Lung (tissue), 12 donors: ENCODE results near the gene AGRN. TPM values are rescaled to one million over a fixed set of nuclear protein-coding genes. Genes with fewer than 3 reads are reported as not detected.

ENCODE experiments used
- ATAC-seq: fragments of 200-7000 bp; cut with Tn5 transposase; one replicate; pipeline ENCODE4 v1.9.1; 2020; ENCODE audit warnings: moderate number of reproducible peaks; ENCODE audit not compliant: insufficient read depth, low FRiP score
- DNase-seq, 3 donors: peaks; one replicate each; pipeline ENCODE4 v3.0.0-alpha.2; 2013 to 2017
- H3K27ac ChIP-seq, 2 donors: one replicate each; pipeline ENCODE4 v1.5.1; 2013; ENCODE audit warnings: mild to moderate bottlenecking in 2 of 2, moderate library complexity in 2 of 2, control low read depth in 1 of 2, inconsistent platforms in 1 of 2, low read depth in 1 of 2, low read length in 1 of 2
- H3K27me3 ChIP-seq, 3 donors: one replicate each; pipeline ENCODE4 v1.5.1; 2013; ENCODE audit warnings: low read length in 2 of 3; ENCODE audit not compliant: control insufficient read depth in 3 of 3, insufficient read depth in 3 of 3
- H3K36me3 ChIP-seq, 4 donors: one replicate each; pipeline ENCODE4 v1.5.1; 2013; ENCODE audit warnings: low read length in 4 of 4, mild to moderate bottlenecking in 1 of 4, moderate library complexity in 1 of 4; ENCODE audit not compliant: control insufficient read depth in 4 of 4, insufficient read depth in 4 of 4
- H3K4me1 ChIP-seq, 5 donors: one replicate each; pipeline ENCODE4 v1.5.1; 2013; ENCODE audit warnings: low read length in 5 of 5, mild to moderate bottlenecking in 2 of 5, moderate library complexity in 1 of 5; ENCODE audit not compliant: control insufficient read depth in 5 of 5, insufficient read depth in 5 of 5
- H3K4me3 ChIP-seq: one replicate; pipeline ENCODE4 v1.5.1; 2013; ENCODE audit warnings: mild to moderate bottlenecking, control low read depth, moderate library complexity
- H3K9ac ChIP-seq, 2 donors: one replicate each; pipeline ENCODE4 v1.5.1; 2013; ENCODE audit warnings: low read length in 2 of 2, control low read depth in 1 of 2; ENCODE audit not compliant: insufficient read depth in 1 of 2
- H3K9me3 ChIP-seq, 4 donors: one replicate each; pipeline ENCODE4 v1.5.1; 2013; ENCODE audit warnings: low read length in 3 of 4, mild to moderate bottlenecking in 1 of 4, moderate library complexity in 1 of 4; ENCODE audit not compliant: control insufficient read depth in 4 of 4, insufficient read depth in 3 of 4
- WGBS, 2 donors: extraction: QIAGEN DNeasy Blood & Tissue Kit; methylation state at CpG; one replicate each; pipeline ENCODE4 v1.1.7; 2013; 5-methylcytosine and 5-hydroxymethylcytosine counted together
- polyA plus RNA-seq, 2 donors: library from polyadenylated mRNA; stranded (reverse); fragments of 200-250 nt; gene quantifications; one replicate each; pipeline ENCODE4 v1.2.1, GENCODE V29; 2013
- total RNA-seq, 2 donors: library from RNA; depleted of rRNA in 1 of 2; stranded (reverse); fragments of >200 nt in 1 of 2; gene quantifications; one replicate each; pipeline ENCODE4 v1.2.1, GENCODE V29; 2014 to 2021
- TF ChIP-seq, protein P1 (sequence below): IDR thresholded peaks from 2 replicates; pipeline ENCODE4 v1.5.1; 2012; ENCODE audit warnings: mild to moderate bottlenecking; ENCODE audit errors: control extremely low read depth, extremely low read depth
- donor health status: control.
- donor health status: control.
- donor health status: Bipolar disorder and iron deficiency.
- donor health status: healthy.
- donor health status: DM: yes; HTN: yes; CAD: no.

The AGRN gene
- total and polyA plus RNA-seq, 4 donors = 30.7 to 124 (median 85.2) TPM

GRCh38 chr1:1031659-1032235 is 11.8 kb downstream of the AGRN start:
- no peak for DNase-seq
- WGBS, 2 donors = 88 to 95% methylated on average over 11 of the region's 11 CpGs

GRCh38 chr1:1032424-1032823 is 12.5 kb downstream of the AGRN start:
- Histone ChIP-seq H3K27me3 (no peaks in the 10 kb centered on the region), H3K36me3 (peaks cover 0 to 4% (median 0%) of the 10 kb centered on the region in 4 donors), H3K9ac (no peak overlapping the region), H3K27ac (no peak overlapping the region), H3K4me3 (no peak overlapping the region), H3K4me1 (peaks cover 0 to 25% (median 5%) of the 10 kb centered on the region in 5 donors), H3K9me3 (peaks cover 0 to 2% (median 0%) of the 10 kb centered on the region in 4 donors)
- 29 to 35% methylated on average over 15 to 16 of the region's 16 CpGs for WGBS, 2 donors
- ATAC-seq = no peak
- TF ChIP-seq, protein P1, sequence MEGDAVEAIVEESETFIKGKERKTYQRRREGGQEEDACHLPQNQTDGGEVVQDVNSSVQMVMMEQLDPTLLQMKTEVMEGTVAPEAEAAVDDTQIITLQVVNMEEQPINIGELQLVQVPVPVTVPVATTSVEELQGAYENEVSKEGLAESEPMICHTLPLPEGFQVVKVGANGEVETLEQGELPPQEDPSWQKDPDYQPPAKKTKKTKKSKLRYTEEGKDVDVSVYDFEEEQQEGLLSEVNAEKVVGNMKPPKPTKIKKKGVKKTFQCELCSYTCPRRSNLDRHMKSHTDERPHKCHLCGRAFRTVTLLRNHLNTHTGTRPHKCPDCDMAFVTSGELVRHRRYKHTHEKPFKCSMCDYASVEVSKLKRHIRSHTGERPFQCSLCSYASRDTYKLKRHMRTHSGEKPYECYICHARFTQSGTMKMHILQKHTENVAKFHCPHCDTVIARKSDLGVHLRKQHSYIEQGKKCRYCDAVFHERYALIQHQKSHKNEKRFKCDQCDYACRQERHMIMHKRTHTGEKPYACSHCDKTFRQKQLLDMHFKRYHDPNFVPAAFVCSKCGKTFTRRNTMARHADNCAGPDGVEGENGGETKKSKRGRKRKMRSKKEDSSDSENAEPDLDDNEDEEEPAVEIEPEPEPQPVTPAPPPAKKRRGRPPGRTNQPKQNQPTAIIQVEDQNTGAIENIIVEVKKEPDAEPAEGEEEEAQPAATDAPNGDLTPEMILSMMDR = no peak
- DNase-seq = peak; percentile 12 to 50 (median 28)

More at GRCh38 chr1:1031659-1032235, 11.8 kb downstream of the AGRN start:
- Histone ChIP-seq H3K36me3 (peaks cover 0 to 5% (median 0%) of the 10 kb centered on the region in 4 donors), H3K27ac (no peak overlapping the region), H3K27me3 (no peaks in the 10 kb centered on the region), H3K9me3 (no peaks in the 10 kb centered on the region), H3K4me1 (peaks cover 0 to 27% (median 5%) of the 10 kb centered on the region in 5 donors), H3K9ac (no peak overlapping the region), H3K4me3 (no peak overlapping the region)
- no peak for ATAC-seq
- TF ChIP-seq, protein P1 = no peak

DNA sequence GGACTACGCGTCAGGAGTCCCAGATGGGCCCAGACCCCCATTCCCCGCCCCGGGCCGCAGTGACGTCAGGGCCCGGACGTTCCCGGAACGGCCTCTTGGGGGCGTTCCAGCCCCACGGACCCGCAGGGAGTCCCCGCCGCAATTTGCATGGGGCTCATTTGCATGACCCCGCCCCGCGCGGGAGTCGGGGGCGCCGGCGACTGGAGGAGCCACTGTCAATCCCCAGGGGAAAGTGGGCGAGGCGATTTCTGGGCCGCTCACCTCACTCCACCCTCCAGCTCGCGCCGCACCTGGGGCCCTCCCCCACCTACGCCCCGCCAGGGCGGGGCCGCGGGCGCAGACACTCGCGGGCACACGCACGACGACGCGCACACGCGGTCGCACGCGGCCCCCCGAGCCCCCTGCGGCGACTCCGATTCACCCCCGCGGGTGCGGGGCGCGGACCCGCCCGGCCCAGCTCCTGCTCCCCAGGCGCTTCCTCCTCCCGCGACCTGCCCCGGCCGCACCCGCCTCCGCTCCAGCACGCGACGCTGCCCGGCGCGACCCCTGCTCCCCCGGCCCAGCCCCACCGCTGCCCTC is 13.2 kb downstream of the AGRN start:
- Histone ChIP-seq H3K9ac (no peak overlapping the region), H3K27me3 (peaks cover 0 to 3% (median 0%) of the 10 kb centered on the region in 3 donors), H3K4me3 (peak overlapping the region; percentile 17), H3K27ac (no peak overlapping the region), H3K36me3 (peaks cover 0 to 4% (median 0%) of the 10 kb centered on the region in 4 donors), H3K9me3 (peaks cover 0 to 2% (median 0%) of the 10 kb centered on the region in 4 donors), H3K4me1 (peaks cover 0 to 25% (median 5%) of the 10 kb centered on the region in 5 donors)
- WGBS, 2 donors = 0 to 2% methylated on average over 29 to 73 of the region's 73 CpGs
- DNase-seq = peak; percentile 84 to 92 (median 90)
- peak; percentile 93 for ATAC-seq
- TF ChIP-seq, protein P1 = peak; percentile 54
